AG09309 (cell line): ENCODE data around the gene SLC44A5.

Experiments used
- DNase-seq: peaks from one replicate; pipeline ENCODE4 v3.0.0-alpha.2; 2010; ENCODE audit warnings: low read depth
- H3K4me3 ChIP-seq: 2 replicates; pipeline ENCODE4 v1.5.1; 2011; ENCODE audit warnings: mild to moderate bottlenecking, low read depth, low read length, moderate library complexity; ENCODE audit not compliant: control insufficient read depth
- TF ChIP-seq, protein P1 (sequence below): IDR thresholded peaks from 2 replicates; pipeline ENCODE4 v1.5.1; 2011; ENCODE audit warnings: mild to moderate bottlenecking, low read depth, low read length, inconsistent platforms; ENCODE audit not compliant: insufficient read depth, control insufficient read depth; ENCODE audit errors: missing control alignments

Gene SLC44A5

GRCh38 chr1:75171876-75172275 lies 439.0 kb downstream of the SLC44A5 start:
- H3K4me3 ChIP-seq: no peak overlapping the region
- no peak for DNase-seq
- TF ChIP-seq, protein P1, sequence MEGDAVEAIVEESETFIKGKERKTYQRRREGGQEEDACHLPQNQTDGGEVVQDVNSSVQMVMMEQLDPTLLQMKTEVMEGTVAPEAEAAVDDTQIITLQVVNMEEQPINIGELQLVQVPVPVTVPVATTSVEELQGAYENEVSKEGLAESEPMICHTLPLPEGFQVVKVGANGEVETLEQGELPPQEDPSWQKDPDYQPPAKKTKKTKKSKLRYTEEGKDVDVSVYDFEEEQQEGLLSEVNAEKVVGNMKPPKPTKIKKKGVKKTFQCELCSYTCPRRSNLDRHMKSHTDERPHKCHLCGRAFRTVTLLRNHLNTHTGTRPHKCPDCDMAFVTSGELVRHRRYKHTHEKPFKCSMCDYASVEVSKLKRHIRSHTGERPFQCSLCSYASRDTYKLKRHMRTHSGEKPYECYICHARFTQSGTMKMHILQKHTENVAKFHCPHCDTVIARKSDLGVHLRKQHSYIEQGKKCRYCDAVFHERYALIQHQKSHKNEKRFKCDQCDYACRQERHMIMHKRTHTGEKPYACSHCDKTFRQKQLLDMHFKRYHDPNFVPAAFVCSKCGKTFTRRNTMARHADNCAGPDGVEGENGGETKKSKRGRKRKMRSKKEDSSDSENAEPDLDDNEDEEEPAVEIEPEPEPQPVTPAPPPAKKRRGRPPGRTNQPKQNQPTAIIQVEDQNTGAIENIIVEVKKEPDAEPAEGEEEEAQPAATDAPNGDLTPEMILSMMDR: no peak

DNA sequence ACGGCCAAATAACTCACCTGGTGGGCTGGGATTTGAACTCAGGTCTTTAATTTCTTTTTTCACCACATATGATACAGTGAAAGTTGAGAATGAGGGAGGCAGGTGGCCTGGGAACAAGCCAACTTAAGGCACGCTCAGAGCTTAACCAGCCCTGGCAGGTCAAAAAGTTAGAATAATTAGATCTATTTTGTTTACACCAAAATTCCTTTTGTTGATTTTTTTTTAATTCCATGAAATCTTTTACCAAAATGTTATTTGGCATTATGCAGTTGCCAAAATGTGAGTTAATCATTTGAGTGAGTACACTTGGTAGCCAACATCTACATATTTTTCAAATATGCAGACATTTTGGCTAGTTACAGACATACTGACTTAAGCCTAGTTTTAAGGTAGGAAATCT lies 439.9 kb downstream of the SLC44A5 start:
- DNase-seq: no peak
- TF ChIP-seq, protein P1: no peak
- H3K4me3 ChIP-seq: no peak overlapping the region

DNA sequence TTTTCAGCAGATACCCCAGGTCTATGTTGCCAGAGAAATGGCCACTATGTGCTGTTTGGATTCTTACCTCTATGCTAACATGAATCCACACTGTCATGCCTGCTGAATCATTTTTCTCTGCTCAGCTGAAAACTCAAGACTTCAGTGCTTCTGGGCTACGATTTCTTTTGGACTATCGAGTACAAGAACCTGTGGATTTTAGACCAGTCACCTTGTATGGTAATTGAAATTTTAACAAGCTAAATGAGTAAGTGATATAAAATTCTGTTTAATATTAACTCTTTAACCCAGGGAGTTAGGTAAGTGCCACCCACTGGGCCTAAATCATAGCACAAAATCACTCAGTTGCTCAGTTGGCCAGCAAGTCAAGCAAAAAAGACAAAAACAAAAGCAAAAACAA lies 440.9 kb downstream of the SLC44A5 start:
- no peak for DNase-seq
- TF ChIP-seq, protein P1: no peak
- H3K4me3 ChIP-seq: no peak overlapping the region

GRCh38 chr1:75166821-75167220 lies 444.1 kb downstream of the SLC44A5 start:
- H3K4me3 ChIP-seq: no peak overlapping the region
- TF ChIP-seq, protein P1: no peak
- DNase-seq: no peak

- no peak overlapping the region for H3K4me3 ChIP-seq
- DNase-seq: no peak
- TF ChIP-seq, protein P1: no peak
Measured at GRCh38 chr1:75165264-75165663, 445.6 kb downstream of the SLC44A5 start.

GRCh38 chr1:75159154-75159553 lies 451.8 kb downstream of the SLC44A5 start:
- TF ChIP-seq, protein P1: no peak
- DNase-seq: no peak
- no peak overlapping the region for H3K4me3 ChIP-seq
